K562 (cell line): ENCODE results near the gene CFD. TPM values are rescaled to one million over a fixed set of nuclear protein-coding genes. Genes with fewer than 3 reads are reported as not detected.
A peak's percentile ranks its signal among the peaks of the same experiment; 100 is the strongest.

Experiments
- ATAC-seq: fragments of 200-7000 bp; cut with Tn5 transposase; 3 replicates; pipeline ENCODE4 v1.9.1; 2020; ENCODE audit warnings: moderate library complexity
- BruUV-seq: library from RNA; stranded (reverse); fragments of 400-500 nt; replicated peaks from 2 replicates; lab custom pipeline; 2021; lab: Mats Ljungman, UMichigan
- CTCF ChIA-PET: fragments of 300-600 bp; formaldehyde crosslinking; extraction: SDS; loops from one replicate; lab custom pipeline; 2021; ENCODE audit warnings: low intra/inter-chr PET ratio; lab: Yijun Ruan, JAX
- POLR2A ChIA-PET: fragments of 300-600, 350-650 bp; sonication (Branson Sonifier 250); formaldehyde crosslinking; extraction: SDS; loops from one replicate; lab custom pipeline; 2021; ENCODE audit warnings: antibody characterized with exemption, inconsistent platforms; lab: Yijun Ruan, JAX
- DNase-seq, 4 experiments: peaks; one replicate each; pipeline versions ENCODE4 v3.0.0 to v3.0.0-alpha.2; 2011 to 2018; ENCODE audit warnings: low spot score in 3 of 4, mixed read lengths in 3 of 4; ENCODE audit errors: extremely low read depth in 1 of 4
- FAIRE-seq: peaks from 2 replicates; lab custom pipeline; 2011; peaks lifted over from hg19 to GRCh38; lab: Jason Lieb, UNC
- H2AFZ ChIP-seq: 2 replicates; pipeline ENCODE4 v1.6.0; 2011; ENCODE audit warnings: low read depth, low read length, control low read depth, inconsistent platforms
- H3K27ac ChIP-seq: fragments of 200-600 bp; 3 replicates; pipeline ENCODE4 v1.8.0; 2011; ENCODE audit warnings: low read depth, mild to moderate bottlenecking, control low read depth, inconsistent platforms, low read length, moderate library complexity, mixed read lengths; ENCODE audit errors: extremely low read depth
- H3K27me3 ChIP-seq, 2 experiments: fragments of 300-600 bp in 1 of 2; 2 replicates in 1 of 2; 3 replicates in 1 of 2; pipeline versions ENCODE4 v1.6.0 to v1.8.0; 2011; ENCODE audit warnings: inconsistent platforms in 2 of 2, low read length in 2 of 2, mild to moderate bottlenecking in 1 of 2, mixed read lengths in 1 of 2, moderate library complexity in 1 of 2; ENCODE audit not compliant: control insufficient read depth in 2 of 2, insufficient read depth in 2 of 2
- H3K36me3 ChIP-seq: fragments of 300-600 bp; 3 replicates; pipeline ENCODE4 v1.8.0; 2011; ENCODE audit warnings: mild to moderate bottlenecking, low read length, inconsistent platforms; ENCODE audit not compliant: control insufficient read depth, insufficient read depth
- H3K4me1 ChIP-seq, 2 experiments: fragments of 200-600 bp in 1 of 2; replicated peaks in 1 of 2; 2 replicates in 1 of 2; 3 replicates in 1 of 2; pipeline versions ENCODE4 v1.5.1 to v1.8.0; 2011; ENCODE audit warnings: inconsistent platforms in 2 of 2, low read length in 2 of 2, mild to moderate bottlenecking in 1 of 2, mixed read lengths in 1 of 2, moderate library complexity in 1 of 2; ENCODE audit not compliant: control insufficient read depth in 2 of 2, insufficient read depth in 2 of 2
- H3K4me2 ChIP-seq: 2 replicates; pipeline ENCODE4 v1.6.1; 2011; ENCODE audit warnings: low read length, control low read depth, inconsistent platforms, mixed read lengths; ENCODE audit not compliant: insufficient read depth
- H3K4me3 ChIP-seq: fragments of 200-600 bp; sonication (generic), shearing (Covaris generic); 2 replicates; pipeline ENCODE4 v1.5.1; 2016; ENCODE audit warnings: control low read depth, inconsistent platforms
- H3K79me2 ChIP-seq: fragments of 200-600 bp; 3 replicates; pipeline ENCODE4 v1.8.0; 2011; ENCODE audit warnings: low read length, inconsistent platforms; ENCODE audit not compliant: control insufficient read depth, insufficient read depth
- H3K9ac ChIP-seq, 2 experiments: 2 replicates each; pipeline versions ENCODE4 v1.6.0 to v1.6.1; 2011; ENCODE audit warnings: low read depth in 2 of 2, low read length in 2 of 2, control low read depth in 1 of 2, inconsistent platforms in 1 of 2, mild to moderate bottlenecking in 1 of 2, mixed read lengths in 1 of 2; ENCODE audit not compliant: insufficient read depth in 1 of 2
- H3K9me1 ChIP-seq: one replicate; pipeline ENCODE4 v1.6.0; 2011; ENCODE audit warnings: inconsistent platforms, mild to moderate bottlenecking, low read length, moderate library complexity; ENCODE audit not compliant: control insufficient read depth, insufficient read depth
- H3K9me3 ChIP-seq: replicated peaks from 2 replicates; pipeline ENCODE4 v1.5.1; 2011; ENCODE audit warnings: low read depth, low read length, inconsistent platforms; ENCODE audit not compliant: control insufficient read depth, insufficient read depth
- H4K20me1 ChIP-seq: replicated peaks from 2 replicates; pipeline ENCODE4 v1.6.1; 2011; ENCODE audit warnings: low read length, inconsistent platforms, mixed read lengths; ENCODE audit not compliant: control insufficient read depth, insufficient read depth
- ATF2 ChIP-seq: sonication (generic); formaldehyde crosslinking; IDR thresholded peaks from 2 replicates; pipeline ENCODE4 v1.8.1; 2022; ENCODE audit warnings: missing genetic modification reagents
- ELF4 ChIP-seq: fragments of 450-650 bp; formaldehyde crosslinking; IDR thresholded peaks from 2 replicates; pipeline ENCODE4 v1.4.0; 2022; ENCODE audit warnings: missing genetic modification characterization
- HDAC1 ChIP-seq, 2 experiments: fragments of 450-650 bp; IDR thresholded peaks; 2 replicates each; pipeline ENCODE4 v1.6.1; 2016 to 2017; ENCODE audit warnings: inconsistent platforms in 1 of 2, mild to moderate bottlenecking in 1 of 2, moderate library complexity in 1 of 2
- KDM1A ChIP-seq, 2 experiments: fragments of 450-650 bp; IDR thresholded peaks; 2 replicates each; pipeline ENCODE4 v1.6.1; 2016; ENCODE audit warnings: mild to moderate bottlenecking in 2 of 2
- MAX ChIP-seq: sonication (generic); formaldehyde crosslinking; IDR thresholded peaks from 2 replicates; pipeline ENCODE4 v1.9.0; 2022; ENCODE audit warnings: mild to moderate bottlenecking, missing genetic modification reagents
- MAZ ChIP-seq, 2 experiments: fragments of 450-650 bp in 1 of 2; sonication (generic) in 1 of 2; formaldehyde crosslinking; IDR thresholded peaks in 1 of 2; conservative IDR thresholded peaks in 1 of 2; 2 replicates each; pipeline versions ENCODE4 v1.4.0 to v1.5.0; 2020; ENCODE audit warnings: mild to moderate bottlenecking in 1 of 2, missing genetic modification reagents in 1 of 2
- MTA3 ChIP-seq: fragments of 450-650 bp; formaldehyde crosslinking; IDR thresholded peaks from 2 replicates; pipeline ENCODE4 v1.6.1; 2017; ENCODE audit warnings: mild to moderate bottlenecking, borderline replicate concordance
- MYC ChIP-seq, 2 experiments: fragments of 250-450 bp in 1 of 2; sonication (Bioruptor Pico) in 1 of 2; IDR thresholded peaks; 2 replicates each; pipeline versions ENCODE4 v1.5.1 to v1.6.1; 2012 to 2021; ENCODE audit warnings: low read depth in 2 of 2, borderline replicate concordance in 1 of 2, improper control_type of control experiment in 1 of 2, low read length in 1 of 2, mild to moderate bottlenecking in 1 of 2, moderate library complexity in 1 of 2
- NFATC3 ChIP-seq: fragments of 450-650 bp; IDR thresholded peaks from 2 replicates; pipeline ENCODE4 v1.6.1; 2017; ENCODE audit warnings: mild to moderate bottlenecking
- POLR2A ChIP-seq: fragments of 450-650 bp; conservative IDR thresholded peaks from 2 replicates; pipeline ENCODE4 v1.6.1; 2016
- POLR2G ChIP-seq: fragments of 200-400 bp; formaldehyde crosslinking; IDR thresholded peaks from 2 replicates; pipeline ENCODE4 v1.6.1; 2017; ENCODE audit warnings: low read depth, mild to moderate bottlenecking, antibody characterized with exemption, low read length, moderate library complexity
- RBFOX2 ChIP-seq: fragments of 200-400 bp; formaldehyde crosslinking; IDR thresholded peaks from 2 replicates; pipeline ENCODE4 v1.6.1; 2017; ENCODE audit warnings: low read depth, mild to moderate bottlenecking, low read length, moderate library complexity
- RBM22 ChIP-seq: fragments of 200-400 bp; formaldehyde crosslinking; IDR thresholded peaks from 2 replicates; pipeline ENCODE4 v1.6.1; 2018; ENCODE audit warnings: low read length, low read depth; ENCODE audit not compliant: poor library complexity, severe bottlenecking
- RCOR1 ChIP-seq, 2 experiments: IDR thresholded peaks; 2 replicates each; pipeline ENCODE4 v1.6.1; 2012; ENCODE audit warnings: low read depth in 2 of 2, low read length in 2 of 2, borderline replicate concordance in 1 of 2, improper control_type of control experiment in 1 of 2
- SMAD4 ChIP-seq: fragments of 250-450 bp; sonication (Bioruptor Pico); conservative IDR thresholded peaks from 2 replicates; pipeline ENCODE4 v1.8.0; 2021; ENCODE audit warnings: inconsistent platforms, mild to moderate bottlenecking, moderate library complexity
- ZKSCAN1 ChIP-seq: fragments of 150-350 bp; IDR thresholded peaks from 2 replicates; pipeline ENCODE4 v1.6.1; 2016; ENCODE audit warnings: low read depth, low read length
- WGBS: fragments of 100-300 bp; shearing (Covaris generic); methylation state at CpG from one replicate; pipeline ENCODE4 v1.1.6; 2016; ENCODE audit warnings: low coverage, mixed read lengths; ENCODE audit not compliant: insufficient coverage; ENCODE audit errors: missing lambda C conversion rate; 5-methylcytosine and 5-hydroxymethylcytosine counted together
- in situ Hi-C: fragments of 300-500 bp; cut with MboI; formaldehyde crosslinking; loops from 4 replicates; pipeline ENCODE4 v1.15.0; 2018; ENCODE audit warnings: inconsistent platforms, mixed read lengths
- intact Hi-C: fragments of 100-400 bp; cut with micrococcal nuclease; formaldehyde crosslinking; loops from 2 replicates; pipeline ENCODE4 v1.14.2; 2022
- polyA plus RNA-seq, 8 experiments: library from polyadenylated mRNA; depleted of rRNA in 4 of 8; stranded (reverse) in 5 of 8; unstranded in 3 of 8; fragments of >200 nt; fragmentation: Nextera tagmentation in 2 of 8; fragmentation: Illumina TruSeq in 1 of 8; extraction: Ambion mirVana in 2 of 8; extraction: Trizol in 1 of 8; gene quantifications; 2 replicates each; pipeline versions ENCODE4 v1.2.1 to v1.2.3, GENCODE V29; 2011 to 2014; ENCODE audit warnings: inconsistent platforms in 1 of 8, missing spikeins in 1 of 8
- total RNA-seq, 7 experiments: library from RNA; depleted of rRNA in 6 of 7; stranded (reverse); fragments of >200 nt in 6 of 7; fragmentation: Illumina TruSeq in 2 of 7; extraction: Trizol in 2 of 7; gene quantifications; 2 replicates each; pipeline versions ENCODE4 v1.2.1 to v1.2.3, GENCODE V29; 2011 to 2021; ENCODE audit warnings: low replicate concordance in 1 of 7
- TF ChIP-seq, protein P1 (sequence below): sonication (generic); formaldehyde crosslinking; IDR thresholded peaks from 2 replicates; pipeline ENCODE4 v1.8.0; 2022; ENCODE audit warnings: missing genetic modification reagents, mild to moderate bottlenecking, moderate library complexity, borderline replicate concordance

The CFD gene
- total and polyA plus RNA-seq, 9 of the 15 experiments (the other 6 are each of a cell fraction or from before 2014, with no cell fraction given): 0.52 to 59.4 (median 7.6) TPM

- H3K4me3 ChIP-seq: 0 out of 2 replicates have a peak overlapping the region, but pooled peaks have one; percentile 8
- CTCF ChIA-PET: no interaction called here
- TF ChIP-seq, protein P1, sequence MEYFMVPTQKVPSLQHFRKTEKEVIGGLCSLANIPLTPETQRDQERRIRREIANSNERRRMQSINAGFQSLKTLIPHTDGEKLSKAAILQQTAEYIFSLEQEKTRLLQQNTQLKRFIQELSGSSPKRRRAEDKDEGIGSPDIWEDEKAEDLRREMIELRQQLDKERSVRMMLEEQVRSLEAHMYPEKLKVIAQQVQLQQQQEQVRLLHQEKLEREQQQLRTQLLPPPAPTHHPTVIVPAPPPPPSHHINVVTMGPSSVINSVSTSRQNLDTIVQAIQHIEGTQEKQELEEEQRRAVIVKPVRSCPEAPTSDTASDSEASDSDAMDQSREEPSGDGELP: peak; percentile 67
- TF ChIP-seq RCOR1 (IDR thresholded peaks at IDR 0.05; ENCODE audit: borderline replicate concordance in 1 of 2, low read depth in 2 of 2, low read length in 2 of 2): 0 out of 4 replicates have a peak, but pooled peaks of 1 of the 2 experiments have one; percentile 5
- TF ChIP-seq POLR2A: peak; percentile 41; the same call in 1 of the 2 replicates
- TF ChIP-seq NFATC3: no peak
- TF ChIP-seq MYC (IDR thresholded peaks at IDR 0.05; ENCODE audit: low read depth, low read length): no peak
- 0 out of 2 replicates have a peak, but pooled peaks have one; percentile 30 for TF ChIP-seq MYC (CRISPR knock-in tag; IDR thresholded peaks at IDR 0.05; ENCODE audit: borderline replicate concordance, low read depth)
- peak in 1 of 2 experiments; percentile 79; a peak in 3 of 4 replicates for TF ChIP-seq KDM1A (IDR thresholded peaks at IDR 0.05)
- TF ChIP-seq POLR2G: peak; percentile 70
- TF ChIP-seq MAX (CRISPR knock-in tag): 0 out of 2 replicates have a peak, but pooled peaks have one; percentile 15
- TF ChIP-seq SMAD4 (CRISPR knock-in tag): no peak
- TF ChIP-seq ELF4: no peak
- no peak for TF ChIP-seq ATF2 (CRISPR knock-in tag)
- TF ChIP-seq ZKSCAN1: no peak
- peak; percentile 59 for TF ChIP-seq RBFOX2
- TF ChIP-seq RBM22: peak; percentile 85
- 0 out of 4 replicates have a peak, but pooled peaks of 1 of the 2 experiments have one; percentile 53 for TF ChIP-seq HDAC1 (IDR thresholded peaks at IDR 0.05)
- no peak for TF ChIP-seq MTA3
- peak in 1 of 2 experiments; percentile 70; a peak in 2 of 4 replicates for TF ChIP-seq MAZ (CRISPR knock-in tag; conservative IDR thresholded peaks at IDR 0.05 in 1 of 2, IDR thresholded peaks at IDR 0.05 in 1 of 2)
Observed at GRCh38 chr19:872266-872951, 12.9 kb downstream of the CFD start.

More at GRCh38 chr19:872266-872951, 12.9 kb downstream of the CFD start:
- 0 out of 4 replicates have a peak overlapping the region, but pooled peaks of 1 of the 2 experiments have one; percentile 36 for H3K9ac ChIP-seq
- intact Hi-C loops (no loop called here), in situ Hi-C loops (no loop called here)
- no peaks in the 10 kb centered on the region for H3K27me3 ChIP-seq
- no TSS peak for BruUV-seq
- peak; percentile 95 for FAIRE-seq
- no peaks in the 10 kb centered on the region for H3K79me2 ChIP-seq
- POLR2A ChIA-PET: interaction anchor here (2.0 kb wide), 1 partner anchor 35 kb away, joined by 7 read pairs; no protein-coding TSS in a partner anchor
- no peaks in the 10 kb centered on the region for H3K9me1 ChIP-seq
- peak; percentile 94 for ATAC-seq
- H2AFZ ChIP-seq: no peak overlapping the region
- H4K20me1 ChIP-seq: no peaks in the 10 kb centered on the region; the same call in 1 of the 2 replicates
- peak overlapping the region; percentile 66; the same call in 1 of the 3 replicates for H3K27ac ChIP-seq
- H3K4me2 ChIP-seq: no peak overlapping the region
- peak; percentile 76 to 95 (median 81) for DNase-seq
- H3K36me3 ChIP-seq: peaks cover 83% of the 10 kb centered on the region; the same call in 2 of the 3 replicates
- peaks cover 16 to 74% of the 10 kb centered on the region in 2 experiments for H3K4me1 ChIP-seq
- WGBS: 31% methylated on average over 19 of the region's 27 CpGs
- H3K9me3 ChIP-seq: no peaks in the 10 kb centered on the region
